Measurements from ENCODE around the gene CCL13. TPM values are rescaled to one million over a fixed set of nuclear protein-coding genes. Genes with fewer than 3 reads are reported as not detected.

Gene CCL13
- total RNA-seq, 1 donor from 2014 or later: not detected

- H3K27me3 Mint-ChIP-seq: no peaks in the 10 kb centered on the region
- TF ChIP-seq, protein P1, sequence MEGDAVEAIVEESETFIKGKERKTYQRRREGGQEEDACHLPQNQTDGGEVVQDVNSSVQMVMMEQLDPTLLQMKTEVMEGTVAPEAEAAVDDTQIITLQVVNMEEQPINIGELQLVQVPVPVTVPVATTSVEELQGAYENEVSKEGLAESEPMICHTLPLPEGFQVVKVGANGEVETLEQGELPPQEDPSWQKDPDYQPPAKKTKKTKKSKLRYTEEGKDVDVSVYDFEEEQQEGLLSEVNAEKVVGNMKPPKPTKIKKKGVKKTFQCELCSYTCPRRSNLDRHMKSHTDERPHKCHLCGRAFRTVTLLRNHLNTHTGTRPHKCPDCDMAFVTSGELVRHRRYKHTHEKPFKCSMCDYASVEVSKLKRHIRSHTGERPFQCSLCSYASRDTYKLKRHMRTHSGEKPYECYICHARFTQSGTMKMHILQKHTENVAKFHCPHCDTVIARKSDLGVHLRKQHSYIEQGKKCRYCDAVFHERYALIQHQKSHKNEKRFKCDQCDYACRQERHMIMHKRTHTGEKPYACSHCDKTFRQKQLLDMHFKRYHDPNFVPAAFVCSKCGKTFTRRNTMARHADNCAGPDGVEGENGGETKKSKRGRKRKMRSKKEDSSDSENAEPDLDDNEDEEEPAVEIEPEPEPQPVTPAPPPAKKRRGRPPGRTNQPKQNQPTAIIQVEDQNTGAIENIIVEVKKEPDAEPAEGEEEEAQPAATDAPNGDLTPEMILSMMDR (IDR thresholded peaks at IDR 0.05): no peak
- H3K4me1 Mint-ChIP-seq: peaks cover 49% of the 10 kb centered on the region
- ATAC-seq (ENCODE audit: low read depth) (peak; percentile 33), DNase-seq (no peak)
- no peaks in the 10 kb centered on the region for H3K36me3 Mint-ChIP-seq (ENCODE audit: low read depth)
- ChIA-PET CTCF (interaction anchor here (1.1 to 2.1 kb wide), 4 partner anchors 20 to 38 kb away, joined by 3 to 9 read pairs (median 4); no protein-coding TSS in a partner anchor), POLR2A (no interaction called here)
- intact Hi-C loops (cut with micrococcal nuclease): no loop called here
- H3K4me3 Mint-ChIP-seq: no peak overlapping the region
- H3K27ac Mint-ChIP-seq: peak overlapping the region; percentile 73
- H3K9me3 Mint-ChIP-seq: no peaks in the 10 kb centered on the region
Observed at GRCh38 chr17:34382621-34383124, 26.4 kb downstream of the CCL13 start.

GRCh38 chr17:34383216-34383615 is 26.9 kb downstream of the CCL13 start:
- no peaks in the 10 kb centered on the region for H3K36me3 Mint-ChIP-seq (ENCODE audit: low read depth)
- no peaks in the 10 kb centered on the region for H3K9me3 Mint-ChIP-seq
- DNase-seq (no peak), ATAC-seq (ENCODE audit: low read depth) (no peak)
- H3K27ac Mint-ChIP-seq: peak overlapping the region; percentile 73
- no peaks in the 10 kb centered on the region for H3K27me3 Mint-ChIP-seq
- TF ChIP-seq, protein P1 (IDR thresholded peaks at IDR 0.05): no peak
- intact Hi-C loops (cut with micrococcal nuclease): no loop called here
- peaks cover 44% of the 10 kb centered on the region for H3K4me1 Mint-ChIP-seq
- ChIA-PET POLR2A (no interaction called here), CTCF (interaction anchor here (1.4 to 2.1 kb wide), 4 partner anchors 10 to 37 kb away, joined by 3 to 9 read pairs (median 4); no protein-coding TSS in a partner anchor)
- H3K4me3 Mint-ChIP-seq: no peak overlapping the region

DNA sequence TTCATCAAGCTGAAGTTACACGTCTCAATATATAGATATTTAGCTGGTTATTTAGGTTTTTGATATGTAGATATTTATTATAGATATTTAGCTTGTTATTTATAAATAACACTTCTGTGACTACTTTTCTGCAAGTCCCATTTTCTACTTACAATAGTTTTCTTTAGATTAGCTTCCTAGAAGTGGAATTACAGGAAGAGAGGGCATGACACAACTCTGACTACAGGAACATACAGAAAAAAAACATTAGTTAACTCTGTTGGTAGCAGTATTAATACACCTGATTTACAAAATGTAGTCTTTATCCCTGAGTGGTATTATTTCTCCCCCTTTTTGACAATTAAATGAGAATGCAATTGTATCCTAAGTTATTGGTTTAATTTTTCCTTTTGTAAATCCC is 28.0 kb downstream of the CCL13 start:
- ChIA-PET CTCF (interaction anchor here (1.4 to 1.8 kb wide), 3 partner anchors 9 to 36 kb away, joined by 3 to 5 read pairs (median 5); no protein-coding TSS in a partner anchor), POLR2A (no interaction called here)
- H3K4me1 Mint-ChIP-seq: peaks cover 36% of the 10 kb centered on the region
- intact Hi-C loops (cut with micrococcal nuclease): no loop called here
- TF ChIP-seq, protein P1 (IDR thresholded peaks at IDR 0.05): no peak
- no peaks in the 10 kb centered on the region for H3K9me3 Mint-ChIP-seq
- H3K36me3 Mint-ChIP-seq (ENCODE audit: low read depth): no peaks in the 10 kb centered on the region
- H3K27me3 Mint-ChIP-seq: no peaks in the 10 kb centered on the region
- no peak overlapping the region for H3K4me3 Mint-ChIP-seq
- ATAC-seq (ENCODE audit: low read depth): no peak
- no peak for DNase-seq
- H3K27ac Mint-ChIP-seq: no peak overlapping the region

GRCh38 chr17:34384822-34385605 is 28.7 kb downstream of the CCL13 start:
- no peak overlapping the region for H3K4me3 Mint-ChIP-seq
- intact Hi-C loops (cut with micrococcal nuclease): no loop called here
- CTCF ChIA-PET: interaction anchor here (1.4 to 1.8 kb wide), 3 partner anchors 8 to 35 kb away, joined by 3 to 5 read pairs (median 5); no protein-coding TSS in a partner anchor

GRCh38 chr17:34386343-34386696 is 30.0 kb downstream of the CCL13 start:
- ChIA-PET POLR2A (no interaction called here), CTCF (no interaction called here)
- no peak overlapping the region for H3K27ac Mint-ChIP-seq
- intact Hi-C loops (cut with micrococcal nuclease): no loop called here
- TF ChIP-seq, protein P1 (IDR thresholded peaks at IDR 0.05): no peak
- H3K9me3 Mint-ChIP-seq: no peaks in the 10 kb centered on the region
- no peaks in the 10 kb centered on the region for H3K36me3 Mint-ChIP-seq (ENCODE audit: low read depth)
- no peaks in the 10 kb centered on the region for H3K27me3 Mint-ChIP-seq
- DNase-seq: no peak
- peaks cover 29% of the 10 kb centered on the region for H3K4me1 Mint-ChIP-seq
- no peak for ATAC-seq (ENCODE audit: low read depth)
- H3K4me3 Mint-ChIP-seq: no peak overlapping the region

More at GRCh38 chr17:34384822-34385605, 28.7 kb downstream of the CCL13 start:
- POLR2A ChIA-PET: no interaction called here
- no peaks in the 10 kb centered on the region for H3K9me3 Mint-ChIP-seq
- TF ChIP-seq, protein P1 (IDR thresholded peaks at IDR 0.05): no peak
- ATAC-seq (ENCODE audit: low read depth): no peak
- H3K4me1 Mint-ChIP-seq: peaks cover 32% of the 10 kb centered on the region
- no peaks in the 10 kb centered on the region for H3K27me3 Mint-ChIP-seq
- no peaks in the 10 kb centered on the region for H3K36me3 Mint-ChIP-seq (ENCODE audit: low read depth)
- no peak for DNase-seq
- H3K27ac Mint-ChIP-seq: no peak overlapping the region
